ENCODE measurements around the gene EPB41L4A. TPM values are rescaled to one million over a fixed set of nuclear protein-coding genes. Genes with fewer than 3 reads are reported as not detected.

The EPB41L4A gene
- total RNA-seq, 1 experiment from 2014 or later = 28.6 TPM

- TF ChIP-seq, protein P1, sequence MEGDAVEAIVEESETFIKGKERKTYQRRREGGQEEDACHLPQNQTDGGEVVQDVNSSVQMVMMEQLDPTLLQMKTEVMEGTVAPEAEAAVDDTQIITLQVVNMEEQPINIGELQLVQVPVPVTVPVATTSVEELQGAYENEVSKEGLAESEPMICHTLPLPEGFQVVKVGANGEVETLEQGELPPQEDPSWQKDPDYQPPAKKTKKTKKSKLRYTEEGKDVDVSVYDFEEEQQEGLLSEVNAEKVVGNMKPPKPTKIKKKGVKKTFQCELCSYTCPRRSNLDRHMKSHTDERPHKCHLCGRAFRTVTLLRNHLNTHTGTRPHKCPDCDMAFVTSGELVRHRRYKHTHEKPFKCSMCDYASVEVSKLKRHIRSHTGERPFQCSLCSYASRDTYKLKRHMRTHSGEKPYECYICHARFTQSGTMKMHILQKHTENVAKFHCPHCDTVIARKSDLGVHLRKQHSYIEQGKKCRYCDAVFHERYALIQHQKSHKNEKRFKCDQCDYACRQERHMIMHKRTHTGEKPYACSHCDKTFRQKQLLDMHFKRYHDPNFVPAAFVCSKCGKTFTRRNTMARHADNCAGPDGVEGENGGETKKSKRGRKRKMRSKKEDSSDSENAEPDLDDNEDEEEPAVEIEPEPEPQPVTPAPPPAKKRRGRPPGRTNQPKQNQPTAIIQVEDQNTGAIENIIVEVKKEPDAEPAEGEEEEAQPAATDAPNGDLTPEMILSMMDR (IDR thresholded peaks at IDR 0.05; ENCODE audit: unreplicated experiment) = no peak
- CTCF ChIA-PET = no interaction called here
- no peak overlapping the region for H3K27ac Mint-ChIP-seq (ENCODE audit: unreplicated experiment)
- BruUV-seq (replicated peaks) = no TSS peak
- no peak overlapping the region for H3K4me3 Mint-ChIP-seq (ENCODE audit: low read depth, unreplicated experiment)
- no peaks in the 10 kb centered on the region for H3K9me3 Mint-ChIP-seq (ENCODE audit: low read depth, unreplicated experiment)
- intact Hi-C loops (cut with micrococcal nuclease; ENCODE audit: unreplicated experiment) = no loop called here
- H3K4me1 Mint-ChIP-seq (ENCODE audit: low read depth, unreplicated experiment) = peaks cover 19% of the 10 kb centered on the region
- H3K36me3 Mint-ChIP-seq (ENCODE audit: insufficient read depth, unreplicated experiment) = no peaks in the 10 kb centered on the region
- no peak for DNase-seq
- H3K27me3 Mint-ChIP-seq (ENCODE audit: unreplicated experiment) = no peaks in the 10 kb centered on the region
Observed at GRCh38 chr5:112310746-112311145, 108.3 kb downstream of the EPB41L4A start.

GRCh38 chr5:112308608-112309007 is 110.5 kb downstream of the EPB41L4A start:
- CTCF ChIA-PET = no interaction called here
- Mint-ChIP-seq H3K27me3 (ENCODE audit: unreplicated experiment) (no peaks in the 10 kb centered on the region), H3K36me3 (ENCODE audit: insufficient read depth, unreplicated experiment) (no peaks in the 10 kb centered on the region)

DNA sequence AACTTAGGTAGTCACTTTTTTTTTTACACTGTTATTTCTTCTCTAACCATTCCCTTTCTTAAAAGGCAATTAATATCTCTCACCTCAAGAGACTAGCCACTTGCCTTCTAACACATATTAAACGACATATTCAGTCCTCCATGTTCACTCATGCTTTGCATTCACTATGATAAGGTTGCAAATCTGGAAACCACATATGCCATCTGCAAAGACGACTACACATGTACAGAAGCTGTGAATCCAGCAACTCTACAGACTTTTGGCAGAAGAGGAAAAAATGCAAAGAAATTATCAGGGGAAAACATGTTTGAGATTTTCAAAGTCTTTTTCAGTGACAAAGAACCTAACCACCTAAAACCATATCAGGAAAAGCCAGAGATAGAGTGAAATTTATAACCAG is 112.1 kb downstream of the EPB41L4A start:
- Mint-ChIP-seq H3K27ac (ENCODE audit: unreplicated experiment) (no peak overlapping the region), H3K4me1 (ENCODE audit: low read depth, unreplicated experiment) (no peaks in the 10 kb centered on the region), H3K36me3 (ENCODE audit: insufficient read depth, unreplicated experiment) (no peaks in the 10 kb centered on the region), H3K27me3 (ENCODE audit: unreplicated experiment) (no peaks in the 10 kb centered on the region), H3K4me3 (ENCODE audit: low read depth, unreplicated experiment) (no peak overlapping the region), H3K9me3 (ENCODE audit: low read depth, unreplicated experiment) (no peaks in the 10 kb centered on the region)
- BruUV-seq (replicated peaks) = no TSS peak
- intact Hi-C loops (cut with micrococcal nuclease; ENCODE audit: unreplicated experiment) = no loop called here
- TF ChIP-seq, protein P1 (IDR thresholded peaks at IDR 0.05; ENCODE audit: unreplicated experiment) = no peak
- CTCF ChIA-PET = interaction anchor here (0.6 kb wide), 1 partner anchor 529 kb away, joined by 4 read pairs; no protein-coding TSS in a partner anchor
- DNase-seq = no peak

More at GRCh38 chr5:112308608-112309007, 110.5 kb downstream of the EPB41L4A start:
- TF ChIP-seq, protein P1 (IDR thresholded peaks at IDR 0.05; ENCODE audit: unreplicated experiment) = no peak
- DNase-seq = no peak
- Mint-ChIP-seq H3K4me3 (ENCODE audit: low read depth, unreplicated experiment) (no peak overlapping the region), H3K9me3 (ENCODE audit: low read depth, unreplicated experiment) (no peaks in the 10 kb centered on the region), H3K4me1 (ENCODE audit: low read depth, unreplicated experiment) (peaks cover 11% of the 10 kb centered on the region), H3K27ac (ENCODE audit: unreplicated experiment) (no peak overlapping the region)
- no TSS peak for BruUV-seq (replicated peaks)
- intact Hi-C loops (cut with micrococcal nuclease; ENCODE audit: unreplicated experiment) = no loop called here

DNA sequence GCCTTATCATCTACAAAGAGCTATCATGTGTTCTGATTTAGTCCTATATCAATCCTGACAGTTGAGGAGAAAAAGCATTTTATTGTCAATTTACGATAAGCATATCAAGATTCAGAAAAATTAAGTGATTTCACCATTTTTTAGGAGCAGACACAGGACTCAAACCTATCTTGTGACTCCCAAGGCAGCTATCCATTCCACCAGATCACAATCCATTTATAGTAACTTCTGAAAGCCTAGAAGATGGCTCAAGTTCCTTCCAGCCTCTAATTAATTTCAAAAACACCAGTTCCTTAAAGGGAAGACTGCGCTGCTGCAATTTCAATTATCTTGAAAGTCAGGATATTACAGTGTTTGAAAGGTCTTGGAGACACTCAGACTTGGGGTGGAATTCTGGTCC is 114.3 kb downstream of the EPB41L4A start:
- H3K36me3 Mint-ChIP-seq (ENCODE audit: insufficient read depth, unreplicated experiment) = no peaks in the 10 kb centered on the region
- intact Hi-C loops (cut with micrococcal nuclease; ENCODE audit: unreplicated experiment) = no loop called here
- TF ChIP-seq, protein P1 (IDR thresholded peaks at IDR 0.05; ENCODE audit: unreplicated experiment) = no peak
- H3K27ac Mint-ChIP-seq (ENCODE audit: unreplicated experiment) = no peak overlapping the region
- H3K27me3 Mint-ChIP-seq (ENCODE audit: unreplicated experiment) = no peaks in the 10 kb centered on the region
- no peak for DNase-seq
- H3K4me1 Mint-ChIP-seq (ENCODE audit: low read depth, unreplicated experiment) = no peaks in the 10 kb centered on the region
- no peak overlapping the region for H3K4me3 Mint-ChIP-seq (ENCODE audit: low read depth, unreplicated experiment)
- CTCF ChIA-PET = no interaction called here
- no TSS peak for BruUV-seq (replicated peaks)
- H3K9me3 Mint-ChIP-seq (ENCODE audit: low read depth, unreplicated experiment) = peaks cover under 1% of the 10 kb centered on the region
